Mammary epithelial cell (primary cell): ENCODE measurements around the gene TNFRSF18.

ENCODE experiments used
- CTCF ChIP-seq, 2 donors: IDR thresholded peaks in 1 of 2; conservative IDR thresholded peaks in 1 of 2; 2 replicates each; pipeline ENCODE4 v1.5.1; 2011 to 2012; ENCODE audit warnings: inconsistent platforms in 2 of 2, low read length in 2 of 2, mild to moderate bottlenecking in 2 of 2, control low read depth in 1 of 2, low read depth in 1 of 2; ENCODE audit not compliant: insufficient read depth in 1 of 2; ENCODE audit errors: extremely low read depth in 1 of 2
- EZH2 ChIP-seq: IDR thresholded peaks from 2 replicates; pipeline ENCODE4 v1.6.1; 2012; ENCODE audit warnings: low read length, inconsistent platforms, borderline replicate concordance

DNA sequence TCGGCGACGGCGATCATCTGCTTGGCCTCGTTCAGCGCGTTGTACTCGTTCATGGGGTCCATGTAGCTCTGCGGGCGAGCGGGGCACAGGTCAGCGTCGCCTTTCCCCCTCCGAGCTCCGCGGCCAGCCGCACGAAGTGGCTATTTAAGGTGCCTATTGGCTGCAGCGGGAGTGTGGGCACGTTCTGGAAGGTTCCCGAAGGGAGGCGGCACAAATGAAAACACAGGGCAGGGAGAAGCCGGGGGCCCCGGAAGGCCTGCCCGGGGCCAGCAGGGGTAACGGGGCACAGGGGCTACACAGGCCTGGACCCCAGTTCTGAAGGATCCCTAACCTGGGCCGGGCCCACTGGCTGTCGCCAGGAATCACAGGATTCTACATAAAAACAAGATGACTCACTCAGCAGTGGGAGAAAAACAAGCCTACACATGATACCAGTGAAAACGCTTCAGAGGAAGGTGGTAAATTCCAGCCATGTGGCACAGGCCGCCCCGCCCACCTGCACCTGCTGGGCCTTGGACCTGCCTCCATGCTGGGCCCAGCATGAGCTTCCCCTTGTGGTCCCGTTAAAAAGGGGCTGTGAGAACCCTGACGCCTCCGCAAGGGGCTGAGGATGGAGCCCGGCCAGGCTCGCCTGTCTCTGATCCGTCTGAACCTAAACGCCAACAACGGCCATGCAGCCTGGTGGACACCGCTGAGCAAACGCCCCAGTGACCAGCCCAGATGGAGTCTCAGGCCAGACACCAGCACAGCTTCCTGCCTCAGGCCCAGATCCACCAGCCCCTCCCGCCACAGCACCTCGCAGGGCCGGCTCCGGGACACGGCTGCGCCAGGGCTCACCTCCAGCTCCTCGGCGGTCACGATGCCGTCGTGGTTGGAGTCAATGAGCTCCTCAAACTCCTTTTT lies 11.5 kb upstream of the TNFRSF18 start:
- TF ChIP-seq CTCF (conservative IDR thresholded peaks at IDR 0.05 in 1 of 2, IDR thresholded peaks at IDR 0.05 in 1 of 2; ENCODE audit: extremely low read depth in 1 of 2, insufficient read depth in 1 of 2, low read depth in 1 of 2, low read length in 2 of 2) (no peak), EZH2 (no peak)
